GM12874 (cell line): ENCODE data around the gene VPS4B.

Source experiments
- CTCF ChIP-seq: IDR thresholded peaks from 2 replicates; pipeline ENCODE4 v1.5.1; 2011; ENCODE audit warnings: low read depth, mild to moderate bottlenecking, control low read depth, low read length, moderate library complexity; ENCODE audit not compliant: insufficient read depth

The VPS4B gene

GRCh38 chr18:63444580-63444979 is 22.3 kb upstream of the VPS4B start:
- TF ChIP-seq CTCF = no peak

DNA sequence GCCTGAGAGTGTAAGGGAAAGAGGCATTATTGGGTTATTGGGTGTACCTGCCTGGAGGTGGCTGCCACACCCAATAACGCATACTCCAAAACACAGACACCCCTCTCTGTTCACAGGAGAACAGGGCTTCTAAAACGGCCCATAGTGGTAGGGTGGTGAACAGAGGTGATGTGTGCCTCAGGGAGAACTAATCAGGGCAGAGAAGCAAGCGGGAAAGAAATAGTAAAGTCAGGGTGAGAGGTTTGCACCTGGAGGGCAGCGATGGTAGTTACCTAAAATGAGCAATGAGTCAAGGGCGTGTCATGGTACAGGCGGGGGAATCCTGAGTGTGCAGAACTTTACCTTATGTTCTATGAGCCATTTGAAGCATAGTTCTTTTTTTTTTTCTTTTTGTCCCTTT is 21.6 kb upstream of the VPS4B start:
- TF ChIP-seq CTCF = no peak

- no peak for TF ChIP-seq CTCF
Observed at GRCh38 chr18:63440881-63441280, 18.6 kb upstream of the VPS4B start.

GRCh38 chr18:63440219-63440618 is 17.9 kb upstream of the VPS4B start:
- no peak for TF ChIP-seq CTCF

- TF ChIP-seq CTCF = peak; percentile 66
Observed at GRCh38 chr18:63439334-63439733, 17.1 kb upstream of the VPS4B start.

DNA sequence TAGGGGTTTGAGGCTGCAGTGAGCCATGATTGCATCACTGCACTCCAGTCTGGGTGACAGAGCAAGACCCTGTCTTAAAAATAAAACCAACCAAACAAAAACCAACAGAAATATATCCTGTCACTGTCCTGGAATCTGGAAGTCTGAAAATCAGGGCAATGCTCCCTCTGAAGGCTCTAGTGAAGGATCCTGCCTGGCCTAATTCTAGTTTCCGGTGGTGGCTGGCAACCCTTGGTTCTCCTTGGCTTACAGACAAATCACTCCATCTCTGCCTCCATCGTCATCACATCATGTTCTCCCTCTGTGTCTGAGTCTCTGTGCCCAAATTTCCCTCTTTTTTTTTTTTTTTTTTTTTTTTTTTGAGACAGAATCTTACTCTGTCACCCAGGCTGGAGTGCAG is 15.9 kb upstream of the VPS4B start:
- no peak for TF ChIP-seq CTCF

- no peak for TF ChIP-seq CTCF
Observed at GRCh38 chr18:63433334-63433866, 11.1 kb upstream of the VPS4B start.

DNA sequence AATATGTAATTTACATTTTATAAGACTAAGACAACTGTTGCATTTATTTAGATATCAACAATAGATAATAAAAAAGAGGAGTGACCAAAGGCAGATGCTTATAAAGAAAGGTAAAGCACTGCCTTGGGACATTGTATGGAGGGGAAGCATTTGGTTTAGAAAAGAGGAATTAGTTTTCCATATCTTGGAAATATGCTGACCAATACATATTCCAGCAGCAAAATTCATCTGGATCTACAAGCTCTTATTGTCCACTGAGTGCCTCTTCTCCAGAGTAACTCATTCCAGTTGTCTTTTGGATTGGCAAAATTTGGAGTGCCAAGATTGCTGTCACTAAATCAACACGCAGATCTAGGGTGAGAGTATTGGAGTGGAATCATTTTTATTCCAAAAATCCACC is 8.9 kb upstream of the VPS4B start:
- no peak for TF ChIP-seq CTCF
